GM21786 (cell line): ENCODE data around the gene MAPKAPK5.
"Not testable (repeated sequence)": the region's sequence is repeated elsewhere in the genome, so short reads cannot be mapped to it uniquely, and the experiment has no call there.

Experiments used
- ATAC-seq: cut with Tn5 transposase; IDR thresholded peaks from one replicate; pipeline ENCODE4 v1.9.1; 2021; ENCODE audit not compliant: unreplicated experiment

Gene MAPKAPK5

GRCh38 chr12:111881716-111882115 is 39.7 kb downstream of the MAPKAPK5 start:
- ATAC-seq: no peak

DNA sequence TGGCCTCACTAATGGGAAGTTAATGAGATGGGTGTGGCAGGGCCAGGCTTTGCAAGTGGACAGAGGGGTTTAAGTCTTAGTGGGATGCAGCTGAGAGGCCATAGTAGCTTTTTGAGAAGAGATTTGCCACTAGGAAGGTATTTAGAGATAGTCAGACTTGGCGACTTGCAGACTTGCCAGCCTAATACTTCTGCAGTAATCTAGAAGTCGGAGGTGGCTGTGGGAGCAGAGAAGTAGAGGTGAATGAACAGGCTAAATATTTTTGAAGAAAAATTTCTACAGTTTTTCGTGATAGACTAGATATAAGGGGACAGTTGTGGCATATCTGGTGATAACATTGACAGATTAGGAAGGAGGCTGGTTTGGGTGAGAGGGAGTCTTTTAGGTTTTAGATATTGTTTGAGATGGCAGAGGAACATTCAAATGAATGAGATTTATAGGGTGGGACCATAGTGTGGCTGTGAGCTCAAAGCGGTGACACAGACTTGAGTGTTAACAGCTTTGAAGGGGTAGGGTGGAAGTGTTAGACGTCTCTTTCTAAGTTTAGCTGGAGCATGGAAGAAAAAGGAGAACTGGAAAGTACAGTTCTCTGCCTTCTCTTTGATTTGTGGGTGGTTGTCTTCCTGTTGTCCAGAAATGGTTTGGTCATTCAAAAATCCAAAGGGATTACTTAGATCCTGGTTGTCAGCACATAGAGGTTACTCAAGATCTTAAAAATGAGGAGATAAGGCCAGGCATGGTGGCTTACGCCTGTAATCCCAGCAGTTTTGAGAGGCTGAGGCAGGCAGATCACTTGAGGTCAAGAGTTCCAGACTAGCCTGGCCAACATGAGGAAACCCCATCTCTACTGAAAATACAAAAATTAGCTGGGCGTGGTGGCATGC is 44.9 kb downstream of the MAPKAPK5 start:
- no peak for ATAC-seq

- no peak for ATAC-seq
Measured at GRCh38 chr12:111887926-111888745, 46.1 kb downstream of the MAPKAPK5 start.

DNA sequence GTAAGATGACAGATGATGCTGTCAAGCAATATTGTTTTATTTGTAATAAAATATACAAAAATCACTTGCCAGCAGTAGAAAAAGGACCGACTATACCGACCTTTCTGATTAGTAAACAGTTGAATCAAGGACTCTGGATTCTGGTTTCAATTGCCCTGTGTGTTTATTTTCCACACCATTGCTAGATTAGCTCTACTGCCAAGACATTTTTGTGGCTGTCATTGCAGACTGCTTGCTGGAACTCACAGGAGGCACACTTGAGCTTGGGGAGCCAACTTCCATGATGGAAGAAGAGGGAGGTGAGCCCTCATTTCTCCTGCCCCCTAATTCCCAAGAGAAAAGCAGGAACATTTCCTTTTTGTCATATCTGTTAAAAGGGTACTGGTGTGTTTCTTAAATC is 51.3 kb downstream of the MAPKAPK5 start:
- ATAC-seq: no peak

GRCh38 chr12:111894556-111894955 is 52.5 kb downstream of the MAPKAPK5 start:
- ATAC-seq: no peak

GRCh38 chr12:111901182-111901581 is 59.2 kb downstream of the MAPKAPK5 start:
- ATAC-seq: no peak

DNA sequence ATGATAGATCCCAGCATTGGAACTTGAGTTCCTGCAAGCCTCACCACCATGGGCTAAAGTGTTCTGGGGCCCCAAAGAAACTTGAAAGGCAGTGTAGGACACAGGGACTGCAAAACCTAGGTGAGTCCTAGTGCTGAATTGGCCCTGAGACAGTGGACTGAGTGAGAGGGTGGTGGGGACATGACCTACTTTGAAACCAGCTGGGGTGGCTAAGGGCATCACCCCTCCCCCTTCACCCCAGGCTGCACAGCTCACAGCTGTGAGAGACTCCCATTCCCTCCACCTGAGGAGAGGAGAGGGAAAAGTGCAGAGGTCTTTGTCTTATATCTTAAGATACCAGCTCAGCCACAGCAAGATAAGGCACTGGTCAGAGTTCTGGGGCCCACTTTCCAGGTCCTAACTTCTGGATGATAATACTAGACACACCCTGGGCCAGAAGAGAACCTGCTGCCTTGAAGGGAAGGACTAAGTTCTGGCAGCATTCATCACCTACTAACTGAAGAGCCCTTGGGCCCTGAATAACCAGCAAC is 62.5 kb downstream of the MAPKAPK5 start:
- ATAC-seq: no peak

- ATAC-seq: no peak
Measured at GRCh38 chr12:111905502-111905901, 63.5 kb downstream of the MAPKAPK5 start.

DNA sequence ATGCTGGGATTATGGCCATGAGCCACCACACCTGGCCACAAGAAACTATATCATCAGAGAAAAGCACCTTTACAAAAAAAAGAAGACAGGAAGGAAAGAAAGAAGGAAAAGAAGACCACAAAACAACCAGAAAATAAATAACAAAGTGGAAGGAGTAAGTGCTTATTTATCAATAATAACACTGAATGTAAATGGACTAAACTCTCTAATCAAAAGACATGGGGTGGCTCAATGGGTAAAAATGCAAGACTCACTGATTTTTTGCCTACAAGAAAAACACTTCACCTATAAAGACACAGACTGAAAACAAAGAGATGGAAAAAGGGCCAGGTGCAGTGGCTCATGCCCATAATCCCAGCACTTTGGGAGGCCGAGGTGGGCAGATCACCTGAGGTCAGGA is 65.7 kb downstream of the MAPKAPK5 start:
- ATAC-seq: no peak

DNA sequence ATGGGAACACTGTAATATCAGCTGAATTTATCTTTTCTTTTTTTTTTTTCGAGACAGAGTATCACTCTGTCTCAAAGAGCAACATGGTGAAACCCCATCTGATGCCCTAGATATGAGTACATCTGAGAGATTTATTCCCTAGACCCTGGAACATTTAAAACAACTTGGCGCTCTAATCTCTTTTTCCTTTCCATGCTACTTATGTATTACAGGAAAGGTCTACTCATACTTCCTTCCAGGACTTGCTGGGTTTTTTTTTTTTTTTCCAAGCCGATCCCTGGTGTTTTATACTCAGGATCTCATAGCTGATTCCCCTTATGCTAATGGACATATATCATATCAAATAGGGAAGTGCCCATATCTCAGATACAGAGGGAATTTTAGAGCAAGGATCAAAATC is 83.1 kb downstream of the MAPKAPK5 start:
- no peak for ATAC-seq

DNA sequence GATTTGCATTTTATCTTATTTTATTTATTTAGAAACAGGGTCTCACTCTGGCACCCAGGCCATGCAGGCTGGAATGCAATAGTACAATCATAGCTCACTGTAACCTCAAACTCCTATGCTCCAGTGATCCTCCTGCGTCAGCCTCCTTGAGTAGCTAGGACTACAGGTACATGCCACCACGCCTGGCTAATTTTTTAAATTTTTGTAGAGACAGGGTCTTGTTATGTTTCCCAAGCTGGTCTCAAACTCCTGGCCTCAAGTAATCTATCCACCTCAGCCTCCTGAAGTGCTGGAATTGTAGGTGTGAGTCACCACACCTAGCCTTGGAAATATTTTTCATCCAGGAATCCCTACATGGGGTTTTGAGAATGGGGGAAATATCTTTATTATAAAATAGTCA is 84.6 kb downstream of the MAPKAPK5 start:
- no peak for ATAC-seq

GRCh38 chr12:111927346-111927745 is 85.3 kb downstream of the MAPKAPK5 start:
- ATAC-seq: no peak

DNA sequence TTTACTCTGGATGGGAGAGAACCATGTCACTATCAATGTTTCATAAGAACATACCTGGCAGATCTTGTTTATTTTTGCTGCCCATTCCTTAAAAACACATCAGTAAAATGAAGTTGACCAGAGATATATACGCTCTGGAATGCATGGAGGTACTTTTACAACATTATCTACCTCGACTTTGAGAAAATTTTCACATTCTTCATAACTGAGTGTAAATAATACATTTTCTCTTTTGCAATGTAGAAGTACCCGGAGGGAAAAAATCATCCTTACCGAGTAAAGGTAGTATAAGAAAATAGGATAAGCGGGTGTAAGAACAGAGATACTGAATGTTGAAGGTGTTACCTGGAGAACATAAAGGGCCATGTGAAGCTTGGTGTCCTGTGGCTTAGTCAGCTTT is 90.2 kb downstream of the MAPKAPK5 start:
- ATAC-seq: no peak

GRCh38 chr12:111936869-111937268 is 94.8 kb downstream of the MAPKAPK5 start:
- ATAC-seq: no peak

- ATAC-seq: no peak
Measured at GRCh38 chr12:111937429-111937828, 95.4 kb downstream of the MAPKAPK5 start.

DNA sequence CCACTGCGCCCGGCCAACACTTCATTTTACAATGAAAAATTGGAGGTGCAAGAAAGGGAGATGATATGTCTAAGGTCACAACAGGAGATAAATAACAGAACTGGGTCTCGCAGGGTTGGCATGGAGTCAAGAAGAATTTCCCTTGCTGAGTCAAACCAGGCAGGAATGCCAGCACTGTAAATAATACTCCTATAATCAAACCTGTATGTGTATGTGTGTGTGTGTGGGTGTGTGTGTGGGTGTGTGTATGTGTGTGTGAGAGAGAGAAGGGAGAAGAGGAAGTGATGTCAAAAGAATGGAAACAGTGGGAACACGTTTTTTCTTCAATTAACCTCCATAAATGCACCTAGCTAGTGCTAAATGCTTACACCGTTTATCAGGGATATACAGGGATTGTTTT is 100.5 kb downstream of the MAPKAPK5 start:
- ATAC-seq: no peak

DNA sequence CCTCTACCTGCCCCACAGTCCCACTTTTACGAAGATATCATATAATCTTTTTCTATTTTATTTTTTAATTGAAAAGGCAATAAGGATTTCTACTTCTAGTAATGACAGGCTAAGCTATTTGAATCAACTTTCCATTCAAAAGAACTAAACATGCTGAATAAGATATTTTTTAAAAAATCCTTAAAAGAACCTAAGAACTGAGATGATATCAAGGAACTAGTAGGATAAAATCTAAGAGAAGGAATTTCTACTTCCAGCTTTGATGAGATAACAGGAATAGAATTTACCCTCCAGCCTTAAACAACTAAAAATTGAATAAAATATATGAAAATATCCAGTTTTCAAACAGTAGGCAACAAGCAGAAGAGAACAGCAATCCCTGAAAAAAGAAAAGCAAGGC is 101.9 kb downstream of the MAPKAPK5 start:
- no peak for ATAC-seq

GRCh38 chr12:111950961-111951676 is 109.1 kb downstream of the MAPKAPK5 start:
- ATAC-seq: not testable (repeated sequence)
